IMR-90 (cell line): ENCODE data around the gene C6orf47. TPM values are rescaled to one million over a fixed set of nuclear protein-coding genes. Genes with fewer than 3 reads are reported as not detected.

Source experiments
- ATAC-seq: fragments of 200-7000 bp; cut with Tn5 transposase; 2 replicates; pipeline ENCODE4 v1.9.1; 2020; ENCODE audit warnings: low read depth, mild to moderate bottlenecking, moderate library complexity
- BruUV-seq: library from RNA; stranded (reverse); fragments of 400-500 nt; replicated peaks from 2 replicates; lab custom pipeline; 2021; lab: Mats Ljungman, UMichigan
- CTCF ChIA-PET: fragments of 300-600 bp; formaldehyde crosslinking; extraction: SDS; loops from one replicate; lab custom pipeline; 2021; ENCODE audit warnings: antibody characterized with exemption; lab: Yijun Ruan, JAX
- POLR2A ChIA-PET: fragments of 300-600 bp; sonication (Branson Sonifier 250); formaldehyde crosslinking; loops from one replicate; lab custom pipeline; 2022; ENCODE audit warnings: antibody characterized with exemption; ENCODE audit not compliant: unreplicated experiment; lab: Charles Lee
- DNase-seq: peaks from one replicate; pipeline ENCODE4 v3.0.0; 2013
- H2AFZ ChIP-seq: replicated peaks from 2 replicates; pipeline ENCODE3; 2013; ENCODE audit warnings: low read length, mild to moderate bottlenecking; ENCODE audit not compliant: poor library complexity
- H2AK5ac ChIP-seq: 2 replicates; pipeline ENCODE4 v1.6.1; 2013; ENCODE audit warnings: low read depth, low read length, inconsistent platforms
- H2AK9ac ChIP-seq: replicated peaks from 2 replicates; pipeline ENCODE3; 2013; ENCODE audit warnings: mild to moderate bottlenecking, low read depth, low read length, moderate library complexity; ENCODE audit not compliant: poor library complexity
- H2BK120ac ChIP-seq: 2 replicates; pipeline ENCODE4 v1.6.1; 2013; ENCODE audit warnings: low read depth, low read length, inconsistent platforms
- H2BK15ac ChIP-seq: 3 replicates; pipeline ENCODE4 v1.6.1; 2013; ENCODE audit warnings: low read depth, low read length, inconsistent platforms
- H2BK20ac ChIP-seq: 2 replicates; pipeline ENCODE4 v1.6.1; 2013; ENCODE audit warnings: low read depth, mild to moderate bottlenecking, inconsistent platforms, low read length, moderate library complexity
- H2BK5ac ChIP-seq: 2 replicates; pipeline ENCODE4 v1.6.1; 2013; ENCODE audit warnings: mild to moderate bottlenecking, low read depth, low read length, inconsistent platforms; ENCODE audit not compliant: poor library complexity, severe bottlenecking
- H3K14ac ChIP-seq: replicated peaks from 2 replicates; pipeline ENCODE4 v1.6.1; 2013; ENCODE audit warnings: low read depth, low read length, inconsistent platforms
- H3K18ac ChIP-seq: 2 replicates; pipeline ENCODE4 v1.6.1; 2013; ENCODE audit warnings: low read depth, low read length, control low read depth
- H3K23ac ChIP-seq: 2 replicates; pipeline ENCODE4 v1.6.1; 2013; ENCODE audit warnings: low read depth, low read length, inconsistent platforms
- H3K27ac ChIP-seq: 2 replicates; pipeline ENCODE4 v1.5.1; 2013; ENCODE audit warnings: mild to moderate bottlenecking, control low read depth, low read length; ENCODE audit not compliant: insufficient read depth
- H3K27me3 ChIP-seq: 2 replicates; pipeline ENCODE4 v1.6.1; 2013; ENCODE audit warnings: low read length; ENCODE audit not compliant: control insufficient read depth, insufficient read depth
- H3K36me3 ChIP-seq: 2 replicates; pipeline ENCODE4 v1.6.1; 2013; ENCODE audit warnings: low read length, mixed read lengths; ENCODE audit not compliant: control insufficient read depth, insufficient read depth
- H3K4ac ChIP-seq: 2 replicates; pipeline ENCODE4 v1.6.1; 2013; ENCODE audit warnings: low read depth, low read length, inconsistent platforms
- H3K4me1 ChIP-seq: 2 replicates; pipeline ENCODE4 v1.6.1; 2013; ENCODE audit warnings: low read length, mixed read lengths; ENCODE audit not compliant: control insufficient read depth, insufficient read depth
- H3K4me2 ChIP-seq: 2 replicates; pipeline ENCODE4 v1.6.1; 2013; ENCODE audit warnings: low read depth, mild to moderate bottlenecking, control low read depth, low read length, moderate library complexity
- H3K4me3 ChIP-seq: 2 replicates; pipeline ENCODE4 v1.5.1; 2013; ENCODE audit warnings: low read depth, mild to moderate bottlenecking, control low read depth, low read length, moderate library complexity; ENCODE audit not compliant: insufficient read depth
- H3K56ac ChIP-seq: 2 replicates; pipeline ENCODE4 v1.6.1; 2013; ENCODE audit warnings: low read length, inconsistent platforms; ENCODE audit not compliant: insufficient read depth; ENCODE audit errors: extremely low read depth
- H3K79me1 ChIP-seq, 2 experiments: 2 replicates each; pipeline ENCODE4 v1.6.1; 2013; ENCODE audit warnings: low read length in 2 of 2, inconsistent platforms in 1 of 2, low read depth in 1 of 2
- H3K9ac ChIP-seq: 2 replicates; pipeline ENCODE4 v1.6.1; 2013; ENCODE audit warnings: low read depth, low read length, control low read depth
- H3K9me1 ChIP-seq: 2 replicates; pipeline ENCODE4 v1.6.1; 2013; ENCODE audit warnings: low read length, inconsistent platforms; ENCODE audit not compliant: insufficient read depth
- H3K9me3 ChIP-seq: 2 replicates; pipeline ENCODE4 v1.6.1; 2013; ENCODE audit warnings: low read length; ENCODE audit not compliant: control insufficient read depth, insufficient read depth
- H4K20me1 ChIP-seq: 2 replicates; pipeline ENCODE4 v1.6.1; 2013; ENCODE audit warnings: low read length, inconsistent platforms; ENCODE audit not compliant: insufficient read depth
- H4K5ac ChIP-seq: 2 replicates; pipeline ENCODE4 v1.6.1; 2013; ENCODE audit warnings: mild to moderate bottlenecking, low read depth, low read length, control low read depth
- H4K8ac ChIP-seq, 2 experiments: 2 replicates each; pipeline ENCODE4 v1.6.1; 2013; ENCODE audit warnings: low read depth in 2 of 2, low read length in 2 of 2, control low read depth in 1 of 2, inconsistent platforms in 1 of 2
- H4K91ac ChIP-seq: 2 replicates; pipeline ENCODE4 v1.6.1; 2013; ENCODE audit warnings: low read depth, low read length, inconsistent platforms; ENCODE audit not compliant: insufficient read depth
- BHLHE40 ChIP-seq: fragments of 150-350 bp; IDR thresholded peaks from 2 replicates; pipeline ENCODE4 v1.6.1; 2016; ENCODE audit warnings: mild to moderate bottlenecking, low read depth, low read length
- CHD1 ChIP-seq: IDR thresholded peaks from 2 replicates; pipeline ENCODE4 v1.6.1; 2012; ENCODE audit warnings: low read depth, low read length, improper control_type of control experiment
- FOS ChIP-seq: fragments of 150-350 bp; IDR thresholded peaks from 2 replicates; pipeline ENCODE4 v1.6.1; 2016; ENCODE audit warnings: low read depth, low read length
- MAFK ChIP-seq: IDR thresholded peaks from 2 replicates; pipeline ENCODE4 v1.6.1; 2012; ENCODE audit warnings: low read depth, low read length, improper control_type of control experiment
- MAZ ChIP-seq: IDR thresholded peaks from 2 replicates; pipeline ENCODE4 v1.6.1; 2012; ENCODE audit warnings: low read depth, mild to moderate bottlenecking, low read length, improper control_type of control experiment, moderate library complexity, borderline replicate concordance
- MXI1 ChIP-seq: IDR thresholded peaks from 2 replicates; pipeline ENCODE4 v1.6.1; 2012; ENCODE audit warnings: low read depth, mild to moderate bottlenecking, low read length, moderate library complexity, borderline replicate concordance
- NFE2L2 ChIP-seq: fragments of 150-350 bp; IDR thresholded peaks from 2 replicates; pipeline ENCODE4 v1.6.1; 2016; ENCODE audit warnings: low read depth, mild to moderate bottlenecking, low read length
- POLR2A ChIP-seq: IDR thresholded peaks from 2 replicates; pipeline ENCODE4 v1.6.1; 2012; ENCODE audit warnings: mild to moderate bottlenecking, low read depth, low read length
- RAD21 ChIP-seq: IDR thresholded peaks from 2 replicates; pipeline ENCODE4 v1.6.1; 2012; ENCODE audit warnings: low read length, improper control_type of control experiment
- RCOR1 ChIP-seq: IDR thresholded peaks from 2 replicates; pipeline ENCODE4 v1.6.1; 2012; ENCODE audit warnings: mild to moderate bottlenecking, low read length, improper control_type of control experiment; ENCODE audit not compliant: insufficient replicate concordance
- RFX5 ChIP-seq: IDR thresholded peaks from 2 replicates; pipeline ENCODE4 v1.8.0; 2012; ENCODE audit warnings: low read depth, mild to moderate bottlenecking, low read length, moderate library complexity
- SMC3 ChIP-seq: fragments of 150-350 bp; IDR thresholded peaks from 2 replicates; pipeline ENCODE4 v1.6.1; 2016; ENCODE audit warnings: low read depth, mild to moderate bottlenecking, antibody characterized with exemption, low read length, moderate library complexity
- WGBS, 2 experiments: methylation state at CpG; one replicate each; pipeline versions ENCODE4 v1.1.5 to v1.1.7; 2013; ENCODE audit warnings: missing lambda C conversion rate in 2 of 2; ENCODE audit not compliant: insufficient read length in 1 of 2; ENCODE audit errors: extremely low coverage in 2 of 2; 5-methylcytosine and 5-hydroxymethylcytosine counted together
- dilution Hi-C: fragments of 300-500 bp; cut with HindIII; formaldehyde crosslinking; loops from one replicate; pipeline ENCODE4 v1.14.3; 2018; ENCODE audit warnings: low sequenced_read_pairs; ENCODE audit not compliant: unreplicated experiment
- in situ Hi-C: fragments of 300-500 bp; cut with MboI; formaldehyde crosslinking; loops from 3 replicates; pipeline ENCODE4 v1.14.3; 2019; ENCODE audit warnings: low sequenced_read_pairs, inconsistent platforms, mixed read lengths
- intact Hi-C: fragments of 100-400 bp; cut with micrococcal nuclease; formaldehyde crosslinking; loops from 2 replicates; pipeline ENCODE4 v1.10.0; 2022
- polyA plus RNA-seq, 3 experiments: library from polyadenylated mRNA; depleted of rRNA; stranded (reverse); fragments of >200 nt; gene quantifications; 2 replicates each; pipeline ENCODE4 v1.2.3, GENCODE V29; 2012; ENCODE audit warnings: low replicate concordance in 1 of 3
- total RNA-seq: library from RNA; depleted of rRNA; stranded (reverse); fragments of >200 nt; gene quantifications from 2 replicates; pipeline ENCODE4 v1.2.3, GENCODE V29; 2012
- TF ChIP-seq, protein P1 (sequence below): conservative IDR thresholded peaks from 2 replicates; pipeline ENCODE4 v1.5.1; 2012; ENCODE audit warnings: mild to moderate bottlenecking, low read depth, low read length, improper control_type of control experiment
- TF ChIP-seq, protein P2 (sequence below): fragments of 150-350 bp; IDR thresholded peaks from 2 replicates; pipeline ENCODE4 v1.6.1; 2017; ENCODE audit warnings: mild to moderate bottlenecking, antibody characterized with exemption, low read length, low read depth
- TF ChIP-seq, protein P3 (sequence below): fragments of 150-350 bp; IDR thresholded peaks from 2 replicates; pipeline ENCODE4 v1.6.1; 2016; ENCODE audit warnings: low read depth, mild to moderate bottlenecking, low read length, moderate library complexity, borderline replicate concordance

The C6orf47 gene
- total and polyA plus RNA-seq, 2 of the 4 experiments (the other 2 are of a cell fraction) = 8.9 to 14.2 TPM

DNA sequence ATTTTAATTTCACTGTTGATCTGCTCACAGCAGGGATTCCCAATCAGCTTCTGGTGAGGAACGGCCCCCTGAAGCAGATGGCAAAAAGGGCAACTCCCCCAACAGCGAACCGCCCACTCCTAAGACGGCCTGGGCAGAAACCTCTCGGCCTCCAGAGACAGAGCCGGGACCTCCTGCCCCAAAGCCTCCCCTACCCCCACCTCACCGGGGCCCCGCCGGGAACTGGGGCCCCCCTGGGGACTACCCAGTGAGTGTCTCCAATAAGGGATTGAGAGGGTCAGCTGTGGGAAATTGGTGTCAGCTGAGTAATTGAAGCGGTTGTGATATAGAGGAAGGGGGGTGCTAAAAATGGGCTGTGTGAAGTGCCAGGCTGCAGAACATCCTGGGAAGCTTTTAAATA, 33.6 kb downstream of the C6orf47 start:
- no peak overlapping the region for H2BK120ac ChIP-seq
- H2BK15ac ChIP-seq = no peak overlapping the region
- H3K14ac ChIP-seq = no peak overlapping the region
- no peak overlapping the region for H3K56ac ChIP-seq
- no peak overlapping the region for H3K4me2 ChIP-seq
- intact Hi-C loops = no loop called here
- no peak overlapping the region for H3K23ac ChIP-seq
- H4K91ac ChIP-seq = no peak overlapping the region
- no CpG with 5 or more reads among the region's 10 CpGs for WGBS, 2 experiments
- ChIA-PET CTCF (no interaction called here), POLR2A (interaction anchor here (0.6 kb wide), 1 partner anchor 182 kb away, joined by 3 read pairs; no protein-coding TSS in a partner anchor)
- H4K20me1 ChIP-seq = peaks cover 45% of the 10 kb centered on the region
- TF ChIP-seq, protein P1, sequence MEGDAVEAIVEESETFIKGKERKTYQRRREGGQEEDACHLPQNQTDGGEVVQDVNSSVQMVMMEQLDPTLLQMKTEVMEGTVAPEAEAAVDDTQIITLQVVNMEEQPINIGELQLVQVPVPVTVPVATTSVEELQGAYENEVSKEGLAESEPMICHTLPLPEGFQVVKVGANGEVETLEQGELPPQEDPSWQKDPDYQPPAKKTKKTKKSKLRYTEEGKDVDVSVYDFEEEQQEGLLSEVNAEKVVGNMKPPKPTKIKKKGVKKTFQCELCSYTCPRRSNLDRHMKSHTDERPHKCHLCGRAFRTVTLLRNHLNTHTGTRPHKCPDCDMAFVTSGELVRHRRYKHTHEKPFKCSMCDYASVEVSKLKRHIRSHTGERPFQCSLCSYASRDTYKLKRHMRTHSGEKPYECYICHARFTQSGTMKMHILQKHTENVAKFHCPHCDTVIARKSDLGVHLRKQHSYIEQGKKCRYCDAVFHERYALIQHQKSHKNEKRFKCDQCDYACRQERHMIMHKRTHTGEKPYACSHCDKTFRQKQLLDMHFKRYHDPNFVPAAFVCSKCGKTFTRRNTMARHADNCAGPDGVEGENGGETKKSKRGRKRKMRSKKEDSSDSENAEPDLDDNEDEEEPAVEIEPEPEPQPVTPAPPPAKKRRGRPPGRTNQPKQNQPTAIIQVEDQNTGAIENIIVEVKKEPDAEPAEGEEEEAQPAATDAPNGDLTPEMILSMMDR = no peak
- no peak for TF ChIP-seq RCOR1
- no peak for TF ChIP-seq MAFK
- TF ChIP-seq BHLHE40 = no peak
- TF ChIP-seq NFE2L2 = no peak
- TF ChIP-seq MAZ = no peak
- no peak for TF ChIP-seq FOS
- TF ChIP-seq, protein P2, sequence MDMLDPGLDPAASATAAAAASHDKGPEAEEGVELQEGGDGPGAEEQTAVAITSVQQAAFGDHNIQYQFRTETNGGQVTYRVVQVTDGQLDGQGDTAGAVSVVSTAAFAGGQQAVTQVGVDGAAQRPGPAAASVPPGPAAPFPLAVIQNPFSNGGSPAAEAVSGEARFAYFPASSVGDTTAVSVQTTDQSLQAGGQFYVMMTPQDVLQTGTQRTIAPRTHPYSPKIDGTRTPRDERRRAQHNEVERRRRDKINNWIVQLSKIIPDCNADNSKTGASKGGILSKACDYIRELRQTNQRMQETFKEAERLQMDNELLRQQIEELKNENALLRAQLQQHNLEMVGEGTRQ = no peak
- TF ChIP-seq POLR2A = no peak
- TF ChIP-seq, protein P3, sequence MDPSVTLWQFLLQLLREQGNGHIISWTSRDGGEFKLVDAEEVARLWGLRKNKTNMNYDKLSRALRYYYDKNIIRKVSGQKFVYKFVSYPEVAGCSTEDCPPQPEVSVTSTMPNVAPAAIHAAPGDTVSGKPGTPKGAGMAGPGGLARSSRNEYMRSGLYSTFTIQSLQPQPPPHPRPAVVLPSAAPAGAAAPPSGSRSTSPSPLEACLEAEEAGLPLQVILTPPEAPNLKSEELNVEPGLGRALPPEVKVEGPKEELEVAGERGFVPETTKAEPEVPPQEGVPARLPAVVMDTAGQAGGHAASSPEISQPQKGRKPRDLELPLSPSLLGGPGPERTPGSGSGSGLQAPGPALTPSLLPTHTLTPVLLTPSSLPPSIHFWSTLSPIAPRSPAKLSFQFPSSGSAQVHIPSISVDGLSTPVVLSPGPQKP = no peak
- TF ChIP-seq SMC3 = no peak
- no peak for TF ChIP-seq CHD1
- TF ChIP-seq RAD21 = no peak
- no peak for TF ChIP-seq MXI1
- TF ChIP-seq RFX5 = no peak
- no peak overlapping the region for H3K4ac ChIP-seq
- H3K27me3 ChIP-seq = no peaks in the 10 kb centered on the region
- DNase-seq = no peak
- peaks cover 6% of the 10 kb centered on the region for H3K9me1 ChIP-seq
- H3K18ac ChIP-seq = no peak overlapping the region
- peaks cover 26 to 71% of the 10 kb centered on the region in 2 experiments for H3K79me1 ChIP-seq
- no peak overlapping the region for H3K4me3 ChIP-seq
- no peak overlapping the region for H3K9ac ChIP-seq
- no peak overlapping the region for H2BK20ac ChIP-seq
- H2AK5ac ChIP-seq = no peak overlapping the region
- in situ Hi-C loops = no loop called here
- H4K8ac ChIP-seq = no peak overlapping the region
- no peak overlapping the region for H4K5ac ChIP-seq
- H2AFZ ChIP-seq = no peak overlapping the region
- no peak overlapping the region for H2BK5ac ChIP-seq
- H2AK9ac ChIP-seq = no peak overlapping the region
- dilution Hi-C loops = no loop called here
- H3K36me3 ChIP-seq = peaks cover 87% of the 10 kb centered on the region
- H3K4me1 ChIP-seq = no peaks in the 10 kb centered on the region
- no peak for ATAC-seq
- no TSS peak for BruUV-seq
- H3K27ac ChIP-seq = no peak overlapping the region
- no peaks in the 10 kb centered on the region for H3K9me3 ChIP-seq
